ENCODE results near the gene STUB1. TPM values are rescaled to one million over a fixed set of nuclear protein-coding genes. Genes with fewer than 3 reads are reported as not detected.
A peak's percentile ranks its signal among the peaks of the same experiment; 100 is the strongest.

STUB1 gene
- total and polyA plus RNA-seq, 2 of the 8 experiments (the other 6 are each of a cell fraction or from before 2014, with no cell fraction given) = 89.9 to 103 TPM

DNA sequence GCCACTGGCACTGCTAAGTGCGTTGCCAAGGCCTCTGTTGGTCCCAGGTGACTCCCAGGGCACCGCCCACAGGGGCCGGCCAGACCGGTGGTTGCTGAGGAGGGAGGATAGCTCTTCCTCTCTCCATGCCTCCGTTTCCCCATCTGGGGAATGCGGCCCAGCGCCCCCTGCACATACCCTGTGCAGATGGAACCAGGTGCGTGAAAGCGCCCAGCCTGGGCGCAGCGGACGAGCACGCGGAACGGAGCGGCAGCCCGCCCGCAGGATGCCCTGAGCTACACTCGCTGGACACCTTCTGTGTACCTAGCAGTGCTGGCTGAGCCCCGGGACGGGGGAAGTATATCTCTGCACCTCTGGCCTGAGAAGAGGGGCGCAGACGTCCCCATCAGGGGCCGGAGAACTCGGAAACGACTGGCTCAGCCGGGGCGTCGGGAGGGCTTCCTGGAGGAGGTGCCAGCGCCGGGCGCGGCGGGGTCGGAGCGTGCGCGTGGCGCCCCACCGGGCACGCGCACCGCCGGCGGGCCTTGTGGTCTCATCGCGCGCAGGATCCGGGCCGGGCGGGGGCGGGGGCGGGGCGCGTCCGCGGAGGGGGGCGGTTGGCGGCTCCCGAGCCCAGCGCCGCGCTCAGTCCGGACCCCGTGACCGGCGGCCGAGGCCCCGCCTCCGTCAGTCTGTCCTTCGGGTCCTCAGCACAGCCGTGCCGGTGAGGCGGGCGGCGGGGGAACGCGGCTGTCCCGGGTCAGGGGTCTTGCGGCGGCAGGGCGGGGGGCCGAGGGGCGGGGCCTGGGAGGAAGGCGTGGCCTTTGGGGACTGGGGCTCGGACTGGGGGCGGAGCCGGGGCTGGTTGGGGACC lies 46.5 kb downstream of the STUB1 start, which contains the start of the genes CCDC78 and HAGHL:
TSS of gene CCDC78 (minus strand) at position 6 of the 853 bp plus-strand sequence. CDS start 76 bp downstream, outside the sequence.
TSS of gene HAGHL (plus strand) at position 669 of the 853 bp plus-strand sequence. CDS start 404 bp downstream, outside the sequence.
- 2% methylated on average over 58 of the region's 88 CpGs; no CpG with 5 or more reads in 1 of the 2 experiments for WGBS, 2 experiments (ENCODE audit: extremely low coverage in 1 of 2, insufficient coverage in 1 of 2, insufficient read length in 1 of 2, insufficient replicate concordance in 2 of 2, low coverage in 1 of 2, low lambda C conversion rate in 2 of 2, missing lambda C conversion rate in 1 of 2)
- H3K9me3 ChIP-seq (ENCODE audit: insufficient read depth in 2 of 2, low read depth in 1 of 2, low read length in 1 of 2) = no peaks in the 10 kb centered on the region; a peak in 1 of 4 replicates
- H3K23ac ChIP-seq (ENCODE audit: insufficient read length) = no peak within 1 kb of the TSS
- peak within 1 kb of the TSS; percentile 3; the same call in 1 of the 2 replicates for H3K27ac ChIP-seq (ENCODE audit: low read depth, low read length)
- peak within 1 kb of the TSS; percentile 93 to 99 for H3K4me2 ChIP-seq (ENCODE audit: insufficient read depth in 1 of 2, low read depth in 2 of 2, low read length in 2 of 2)
- POLR2A ChIA-PET (ENCODE audit: partially characterized antibody) = interaction anchor here (0.8 to 23.0 kb wide), 15 partner anchors 0 to 77 kb away, joined by 3 to 353 read pairs (median 5); partner anchors contain the start of genes ANTKMT, CCDC78, CHTF18 and CIAO3
- peak within 1 kb of the TSS in 2 of 4 experiments; percentile 22 to 37; a peak in 4 of 7 replicates for H3K9ac ChIP-seq (replicated peaks in 1 of 4; ENCODE audit: extremely low read depth in 1 of 4, low read depth in 3 of 4, low read length in 3 of 4)
- no peak for FAIRE-seq
- 0 out of 2 replicates have a peak within 1 kb of the TSS, but pooled peaks have one; percentile 24 for H2BK5ac ChIP-seq (ENCODE audit: low read depth, low read length)
- 0 out of 2 replicates have a peak within 1 kb of the TSS, but pooled peaks have one; percentile 80 for H2BK20ac ChIP-seq (ENCODE audit: low read length)
- H4K5ac ChIP-seq (ENCODE audit: insufficient read length, low read depth, low read length) = peak within 1 kb of the TSS; percentile 24
- peak within 1 kb of the TSS; percentile 16 for H3K56ac ChIP-seq (replicated peaks; ENCODE audit: insufficient read length, low read depth, low read length)
- H3K79me2 ChIP-seq (ENCODE audit: control insufficient read depth in 1 of 2, insufficient read depth in 2 of 2, low read length in 2 of 2) = no peaks in the 10 kb centered on the region
- peak in 1 of 2 experiments; percentile 91 for DNase-seq (ENCODE audit: low read depth in 1 of 2, low spot score in 2 of 2)
- peak within 1 kb of the TSS; percentile 10; the same call in 1 of the 2 replicates for H2AFZ ChIP-seq (ENCODE audit: low read length)
- H3K4me1 ChIP-seq (replicated peaks in 1 of 4; ENCODE audit: control insufficient read depth in 3 of 4, insufficient read depth in 4 of 4, low read length in 3 of 4) = peaks cover 0 to 14% (median 8%) of the 10 kb centered on the region in 4 experiments; a peak in 5 of 7 replicates
- peaks cover 19% of the 10 kb centered on the region; the same call in 1 of the 2 replicates for H3K23me2 ChIP-seq (ENCODE audit: low read depth, low read length)
- peak within 1 kb of the TSS; percentile 68 for H4K8ac ChIP-seq (ENCODE audit: extremely low read depth, insufficient read depth, low read length)
- H3K27me3 ChIP-seq (replicated peaks in 1 of 4; ENCODE audit: control insufficient read depth in 3 of 4, extremely low read depth in 1 of 4, insufficient read depth in 3 of 4, low read length in 3 of 4) = peaks cover 0 to 16% (median 5%) of the 10 kb centered on the region in 4 experiments; a peak in 4 of 7 replicates
- no peaks in the 10 kb centered on the region for H3K79me1 ChIP-seq (ENCODE audit: low read depth, low read length)
- H3K4ac ChIP-seq (replicated peaks; ENCODE audit: insufficient read length, low read depth, low read length) = peak within 1 kb of the TSS; percentile 99
- no peak within 1 kb of the TSS for H2BK120ac ChIP-seq (replicated peaks; ENCODE audit: low read depth, low read length)
- peak within 1 kb of the TSS; percentile 81; the same call in 1 of the 2 replicates for H2BK15ac ChIP-seq (ENCODE audit: low read length)
- H3K14ac ChIP-seq (ENCODE audit: insufficient read length) = peak within 1 kb of the TSS; percentile 63
- CTCF ChIA-PET (ENCODE audit: partially characterized antibody) = interaction anchor here (0.9 to 35.8 kb wide), 5 partner anchors 10 to 329 kb away, joined by 3 to 977 read pairs (median 424); partner anchors contain the start of genes ANTKMT, CCDC78, CHTF18 and CIAO3
- H4K91ac ChIP-seq (replicated peaks; ENCODE audit: insufficient read length, low read length) = peak within 1 kb of the TSS; percentile 93
- peak within 1 kb of the TSS; percentile 33 to 83 (median 52) for H3K4me3 ChIP-seq (ENCODE audit: extremely low read depth in 1 of 4, insufficient read depth in 2 of 4, low read depth in 3 of 4, low read length in 4 of 4)
- H2BK12ac ChIP-seq (ENCODE audit: low read depth, low read length) = peak within 1 kb of the TSS; percentile 68; the same call in 1 of the 2 replicates
- peaks cover 0 to 6% (median 0%) of the 10 kb centered on the region in 4 experiments; a peak in 1 of 8 replicates for H3K36me3 ChIP-seq (ENCODE audit: control insufficient read depth in 2 of 4, insufficient read depth in 4 of 4, low read length in 3 of 4)
- H2AK5ac ChIP-seq (ENCODE audit: low read depth, low read length) = 0 out of 2 replicates have a peak within 1 kb of the TSS, but pooled peaks have one; percentile 75
- H3K18ac ChIP-seq (ENCODE audit: extremely low read depth, low read length) = peak within 1 kb of the TSS; percentile 71
- peaks cover 3 to 12% of the 10 kb centered on the region in 2 experiments for H4K20me1 ChIP-seq (replicated peaks in 1 of 2; ENCODE audit: control insufficient read depth in 1 of 2, insufficient read depth in 2 of 2, low read length in 2 of 2)
- TF ChIP-seq SUZ12 (IDR thresholded peaks at IDR 0.05; ENCODE audit: low read length) (no peak), CTCF (IDR thresholded peaks at IDR 0.05; ENCODE audit: control extremely low read depth in 1 of 3, insufficient read depth in 1 of 3, low read depth in 1 of 3, low read length in 3 of 3) (no peak), POLR2AphosphoS5 (IDR thresholded peaks at IDR 0.05; ENCODE audit: low read depth, low read length) (no peak), EP300 (IDR thresholded peaks at IDR 0.05; ENCODE audit: borderline replicate concordance in 1 of 2, low read depth in 2 of 2, low read length in 2 of 2) (no peak), EZH2 (IDR thresholded peaks at IDR 0.05; ENCODE audit: low read depth, low read length, severe bottlenecking) (no peak), RBBP5 (IDR thresholded peaks at IDR 0.05; ENCODE audit: borderline replicate concordance, low read depth, low read length) (no peak)
